Activated CD4-positive, alpha-beta T cell treated with anti-CD3 and anti-CD28 coated beads for 1 hour (primary cell): ENCODE measurements around the gene TLR7.

Source experiments
- DNase-seq: peaks from one replicate; pipeline ENCODE4 v3.0.0-alpha.2; 2020

TLR7 gene

DNA sequence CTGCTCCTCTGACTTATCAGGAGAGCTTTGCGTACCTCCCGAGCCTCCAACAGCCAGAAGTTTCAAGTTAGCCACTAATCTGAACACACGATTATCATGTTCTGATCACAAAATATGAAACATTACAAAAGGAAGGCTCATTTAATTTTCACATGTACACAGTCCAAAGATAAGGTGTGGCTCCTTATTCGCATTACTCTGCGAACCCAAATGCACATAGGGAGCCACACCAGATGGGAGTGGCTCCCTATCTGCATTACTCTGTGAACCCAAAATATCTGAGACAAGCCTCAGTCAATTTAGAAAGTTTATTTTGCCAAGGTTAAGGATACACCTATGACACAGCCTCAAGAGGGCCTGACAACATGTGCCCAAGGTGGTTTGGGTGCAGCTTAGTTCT is 68.0 kb downstream of the TLR7 start:
- no peak for DNase-seq

GRCh38 chrX:12936947-12937346 is 70.1 kb downstream of the TLR7 start:
- DNase-seq: no peak
